Pulmonary artery endothelial cell (primary cell): ENCODE data around the gene RCBTB1. TPM values are rescaled to one million over a fixed set of nuclear protein-coding genes. Genes with fewer than 3 reads are reported as not detected.
A peak's percentile ranks its signal among the peaks of the same experiment; 100 is the strongest.

Experiments
- DNase-seq: peaks from one replicate; pipeline ENCODE4 v3.0.0-alpha.2; 2011; ENCODE audit warnings: low read depth, low spot score
- total RNA-seq: library from RNA; depleted of rRNA; stranded (reverse); fragments of >200 nt; gene quantifications from 2 replicates; pipeline ENCODE4 v1.2.3, GENCODE V29; 2014

Gene RCBTB1
- total RNA-seq, 1 donor from 2014 or later: 19.3 TPM

GRCh38 chr13:49561062-49561410 lies 24.3 kb downstream of the RCBTB1 start:
- DNase-seq: no peak

DNA sequence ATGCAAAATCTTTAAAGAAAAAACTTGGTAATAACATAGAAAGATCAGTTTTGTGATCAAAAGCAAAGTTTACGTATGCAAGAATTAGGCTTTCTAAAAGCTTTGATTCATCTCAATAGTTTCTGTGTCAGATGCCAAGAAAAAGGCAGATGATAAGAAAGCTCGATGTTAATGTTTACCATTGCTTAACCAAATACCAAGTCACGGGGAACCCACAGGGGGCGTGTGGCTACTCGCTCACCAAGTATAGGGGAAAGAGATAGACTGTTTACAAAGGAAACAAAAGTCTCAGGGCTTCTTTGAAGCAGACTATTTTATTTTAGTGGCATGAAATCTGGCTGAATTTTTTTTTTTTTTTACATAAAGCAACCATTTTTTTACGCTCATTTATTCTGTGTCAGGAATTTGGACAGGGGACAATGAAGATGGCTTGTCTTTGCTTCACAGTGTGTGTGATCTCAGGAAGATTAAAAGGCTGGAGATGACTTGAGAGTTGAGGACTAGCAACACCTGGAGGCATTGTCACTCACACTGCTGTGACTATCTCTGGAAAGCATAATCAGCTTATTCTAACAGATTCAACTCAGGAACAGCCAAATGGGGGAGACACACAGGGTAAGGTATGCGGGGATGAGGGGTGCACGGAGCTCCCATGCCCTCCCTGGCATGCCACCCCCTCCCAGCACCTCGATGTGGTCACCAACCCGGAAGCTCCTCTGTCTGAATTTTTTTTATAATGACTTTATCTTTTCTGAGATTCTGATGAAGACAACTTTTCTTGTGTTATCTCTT lies 24.9 kb downstream of the RCBTB1 start:
- DNase-seq: no peak

DNA sequence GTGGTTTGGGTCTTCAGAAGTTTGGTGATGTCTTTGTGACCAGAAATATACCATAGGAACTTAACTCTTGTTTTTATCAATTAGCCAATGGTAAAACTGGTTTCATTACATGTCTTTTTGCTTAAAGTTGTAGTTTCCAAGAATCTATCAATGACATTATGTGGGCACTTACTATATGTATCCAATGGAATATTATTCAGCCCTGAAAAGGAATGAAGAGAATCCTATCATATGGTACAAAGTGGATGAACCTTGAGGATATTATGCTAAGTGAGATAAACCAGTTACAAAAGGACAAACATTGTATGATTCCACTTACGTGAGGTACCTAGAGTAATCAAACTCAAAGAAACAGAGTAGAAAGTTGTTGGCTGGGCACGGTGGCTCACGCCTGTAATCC lies 26.4 kb downstream of the RCBTB1 start:
- no peak for DNase-seq

- no peak for DNase-seq
Measured at GRCh38 chr13:49554387-49554786, 31.0 kb downstream of the RCBTB1 start.

DNA sequence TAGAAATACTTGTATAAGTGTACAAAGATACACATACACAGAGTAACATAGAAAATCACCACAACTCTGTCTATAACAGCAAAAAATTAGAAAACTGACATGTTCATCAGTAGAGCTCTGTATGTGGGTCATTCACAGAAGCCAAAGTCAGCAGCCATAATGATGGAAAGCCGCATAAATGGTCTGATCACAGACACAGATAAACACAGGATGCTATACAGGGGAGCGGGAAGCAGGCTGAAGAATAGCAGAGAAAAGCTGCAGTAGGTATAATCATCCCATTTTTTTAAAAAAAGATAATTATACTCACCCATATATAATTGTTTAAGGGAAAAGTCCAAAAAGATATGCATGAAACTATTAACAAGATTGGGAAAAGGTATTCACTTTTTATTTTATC lies 31.5 kb downstream of the RCBTB1 start:
- no peak for DNase-seq

DNA sequence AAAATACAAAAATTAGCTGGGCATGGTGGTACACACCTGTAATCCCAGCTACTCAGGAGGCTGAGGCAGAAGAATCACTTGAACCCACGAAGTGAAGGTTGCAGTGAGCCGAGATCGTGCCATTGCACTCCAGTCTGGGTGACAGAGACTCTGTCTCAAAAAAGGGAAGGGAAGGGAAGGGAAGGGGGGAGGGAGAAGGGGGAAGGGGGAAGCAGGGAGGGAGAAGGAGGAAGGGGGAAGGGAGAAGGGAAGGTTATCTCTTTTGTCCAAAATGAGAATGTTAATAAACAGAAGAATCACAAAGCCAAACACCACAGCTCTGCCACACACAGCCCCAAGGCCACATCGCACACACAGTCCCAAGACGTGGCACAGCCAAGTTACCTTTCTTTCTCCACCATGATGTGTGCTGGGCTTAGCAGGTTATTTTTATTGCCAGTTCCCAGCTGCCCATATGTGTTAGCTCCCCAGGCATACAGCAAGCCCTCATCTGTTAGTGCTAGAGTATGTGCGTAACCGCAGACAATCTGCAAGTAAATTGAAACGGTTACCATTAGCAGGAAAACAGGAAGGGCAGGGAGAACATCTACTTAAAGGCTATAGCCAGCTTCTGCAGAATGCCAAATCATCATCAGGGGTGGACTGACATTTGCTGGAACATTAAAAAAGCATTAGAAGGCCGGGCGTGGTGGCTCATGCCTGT lies 34.3 kb downstream of the RCBTB1 start:
- no peak for DNase-seq

GRCh38 chr13:49549289-49549688 lies 36.1 kb downstream of the RCBTB1 start:
- DNase-seq: no peak

DNA sequence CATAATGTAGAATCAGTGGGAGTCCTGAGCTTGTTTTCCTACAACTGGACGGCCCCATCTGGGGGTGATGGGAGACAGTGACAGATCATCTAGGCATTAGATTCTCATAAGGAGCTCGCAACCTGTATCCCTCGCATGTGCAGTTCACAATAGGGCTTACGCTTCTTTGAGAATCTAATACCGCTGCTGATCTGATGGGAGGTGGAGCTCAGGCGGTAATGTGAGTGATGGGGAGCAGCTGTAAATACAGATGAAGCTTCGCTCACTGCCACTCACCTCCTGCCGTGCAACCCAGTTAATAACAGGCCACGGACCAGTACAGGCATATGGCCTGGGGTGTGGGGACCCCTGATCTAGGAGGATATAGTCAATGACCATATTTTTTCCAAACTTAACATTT lies 38.8 kb downstream of the RCBTB1 start:
- DNase-seq: no peak

DNA sequence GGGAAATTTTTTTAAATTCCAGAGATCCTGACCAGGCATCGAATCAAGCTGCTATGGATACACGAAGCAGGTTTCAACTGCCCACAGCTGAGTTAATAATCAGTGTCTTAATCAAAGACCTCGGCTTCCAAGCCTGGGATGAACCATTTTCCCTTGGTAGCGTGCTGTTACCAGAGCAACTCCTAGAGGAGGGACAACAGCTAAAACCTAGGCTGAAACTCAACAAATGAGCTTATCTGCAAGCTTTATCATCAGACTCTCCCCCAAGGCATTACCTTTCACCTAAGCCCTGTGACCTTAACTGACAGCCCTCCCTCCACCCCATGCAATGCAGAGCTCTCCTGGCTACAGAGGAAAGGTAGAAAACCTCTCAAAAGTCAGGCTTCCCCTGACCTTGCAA lies 39.7 kb downstream of the RCBTB1 start:
- DNase-seq: no peak

DNA sequence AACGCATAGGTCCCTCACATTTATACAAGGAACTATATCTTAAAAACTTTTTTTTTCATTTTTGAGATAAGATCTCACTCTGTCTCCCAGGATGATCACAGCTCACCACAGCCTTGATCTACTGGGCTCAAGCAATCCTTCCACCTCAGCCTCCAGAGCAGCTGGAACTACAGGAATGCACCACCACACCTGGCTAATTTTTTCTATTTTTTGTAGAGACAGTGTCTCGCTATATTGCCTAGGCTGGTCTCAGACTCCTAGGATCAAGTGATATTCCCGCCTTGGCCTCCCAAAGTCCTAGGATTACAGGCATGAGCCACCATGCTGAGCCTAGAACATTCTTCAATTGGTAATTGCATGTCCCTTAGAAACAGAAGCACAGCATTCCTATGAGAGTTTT lies 41.7 kb downstream of the RCBTB1 start:
- DNase-seq: no peak

- DNase-seq: peak; percentile 19
Measured at GRCh38 chr13:49540552-49540951, 44.8 kb downstream of the RCBTB1 start.

- DNase-seq: no peak
Measured at GRCh38 chr13:49539746-49540145, 45.6 kb downstream of the RCBTB1 start.

DNA sequence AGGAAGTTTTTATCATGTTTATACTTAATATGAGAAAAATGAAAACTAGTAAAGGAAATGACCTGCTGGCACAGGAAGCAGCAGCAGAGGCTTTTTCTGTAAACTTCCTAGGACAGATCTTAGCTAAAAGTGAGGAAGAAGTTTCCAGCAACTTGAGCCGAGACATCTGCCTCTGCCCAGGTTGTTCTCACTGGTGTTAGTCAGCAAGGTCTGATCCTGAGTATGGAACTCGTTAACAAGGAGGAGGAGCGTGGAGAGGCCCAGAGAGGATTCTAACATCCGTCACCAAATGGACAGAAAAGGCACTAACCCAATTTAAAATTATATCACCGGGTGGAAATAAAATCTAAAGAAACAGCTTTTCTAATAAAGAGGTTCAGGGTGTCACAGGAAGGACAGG lies 46.0 kb downstream of the RCBTB1 start:
- no peak for DNase-seq

GRCh38 chr13:49538404-49538803 lies 47.0 kb downstream of the RCBTB1 start:
- no peak for DNase-seq

- DNase-seq: no peak
Measured at GRCh38 chr13:49536144-49536873, 49.0 kb downstream of the RCBTB1 start.

DNA sequence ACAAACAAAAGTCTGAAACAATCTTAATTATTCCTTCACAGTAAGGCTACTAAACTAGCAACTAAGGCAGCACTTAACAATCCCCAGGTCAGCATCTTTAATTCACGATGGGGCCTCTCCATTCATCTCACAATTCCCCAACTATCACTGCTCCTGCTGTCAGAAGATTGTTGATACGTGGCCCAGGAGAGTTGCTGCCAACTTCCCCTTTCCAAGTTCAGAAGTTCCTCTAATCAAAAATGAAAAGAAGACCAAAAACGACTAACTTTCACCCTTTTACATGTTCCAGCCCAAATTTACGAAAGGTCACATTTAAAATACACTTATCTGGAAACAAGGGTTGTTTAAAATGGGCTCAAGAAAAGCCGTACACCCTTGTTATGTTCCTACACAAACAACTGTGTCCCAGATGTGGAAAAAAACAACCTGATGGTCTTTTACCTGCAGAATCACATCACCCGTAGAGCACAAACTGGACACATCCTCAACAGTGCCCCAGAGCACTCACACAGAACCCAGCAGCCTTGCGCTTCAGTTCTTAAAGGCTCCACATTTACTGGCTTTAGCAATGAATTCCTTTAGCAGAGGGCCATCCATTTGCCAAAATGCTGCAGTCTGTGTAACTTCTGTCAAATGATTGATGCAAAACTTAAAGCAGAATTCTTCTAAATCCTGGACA lies 51.6 kb downstream of the RCBTB1 start:
- DNase-seq: no peak

GRCh38 chr13:49533011-49533410 lies 52.3 kb downstream of the RCBTB1 start:
- DNase-seq: no peak

- no peak for DNase-seq
Measured at GRCh38 chr13:49532593-49532992, 52.8 kb downstream of the RCBTB1 start.

DNA sequence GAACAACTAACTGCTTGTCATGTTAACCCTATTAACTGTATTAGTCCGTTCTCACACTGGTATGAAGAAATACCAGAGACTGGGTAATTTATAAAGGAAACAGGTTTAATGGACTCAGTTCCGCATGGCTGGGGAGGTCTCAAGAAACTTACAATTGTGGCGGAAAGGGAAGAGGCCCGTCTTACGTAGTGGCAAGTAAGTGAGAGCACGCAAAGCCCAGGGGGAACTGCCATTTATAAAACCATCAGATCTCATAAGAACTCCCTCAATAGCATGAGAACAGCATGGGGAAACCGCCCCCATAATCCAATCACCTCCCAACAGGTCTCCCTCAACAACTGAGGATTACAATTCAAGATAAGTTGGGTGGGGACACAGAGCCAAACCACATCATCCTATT lies 54.9 kb downstream of the RCBTB1 start:
- no peak for DNase-seq

DNA sequence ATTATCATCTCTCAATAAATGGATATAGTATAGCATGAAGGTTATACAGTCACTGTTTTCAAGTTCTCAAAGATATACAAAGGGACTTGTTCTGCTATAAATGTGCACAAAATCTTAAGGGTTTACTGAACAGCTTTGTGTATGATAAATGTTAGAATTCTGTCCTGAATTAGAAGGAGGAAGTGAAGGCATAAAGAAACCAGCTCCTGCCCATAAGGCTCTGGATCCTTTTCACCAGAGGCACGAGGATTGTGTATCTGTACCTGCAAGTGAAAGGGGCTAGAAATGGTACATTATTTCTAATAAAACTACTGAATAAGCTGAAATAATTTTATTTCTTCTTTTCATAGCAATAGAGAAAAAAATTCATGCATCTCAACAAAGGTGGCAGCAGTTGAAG lies 57.2 kb downstream of the RCBTB1 start:
- no peak for DNase-seq

GRCh38 chr13:49527123-49527522 lies 58.2 kb downstream of the RCBTB1 start:
- DNase-seq: no peak
